T-helper 2 cell (primary cell): ENCODE measurements around the gene SLC25A28.
"Not testable (repeated sequence)": the region's sequence is repeated elsewhere in the genome, so short reads cannot be mapped to it uniquely, and the experiment has no call there.

ENCODE experiments used
- DNase-seq, 5 experiments: peaks; one replicate each; pipeline versions ENCODE4 v3.0.0 to v3.0.0-alpha.2; 2012 to 2022

The SLC25A28 gene

DNA sequence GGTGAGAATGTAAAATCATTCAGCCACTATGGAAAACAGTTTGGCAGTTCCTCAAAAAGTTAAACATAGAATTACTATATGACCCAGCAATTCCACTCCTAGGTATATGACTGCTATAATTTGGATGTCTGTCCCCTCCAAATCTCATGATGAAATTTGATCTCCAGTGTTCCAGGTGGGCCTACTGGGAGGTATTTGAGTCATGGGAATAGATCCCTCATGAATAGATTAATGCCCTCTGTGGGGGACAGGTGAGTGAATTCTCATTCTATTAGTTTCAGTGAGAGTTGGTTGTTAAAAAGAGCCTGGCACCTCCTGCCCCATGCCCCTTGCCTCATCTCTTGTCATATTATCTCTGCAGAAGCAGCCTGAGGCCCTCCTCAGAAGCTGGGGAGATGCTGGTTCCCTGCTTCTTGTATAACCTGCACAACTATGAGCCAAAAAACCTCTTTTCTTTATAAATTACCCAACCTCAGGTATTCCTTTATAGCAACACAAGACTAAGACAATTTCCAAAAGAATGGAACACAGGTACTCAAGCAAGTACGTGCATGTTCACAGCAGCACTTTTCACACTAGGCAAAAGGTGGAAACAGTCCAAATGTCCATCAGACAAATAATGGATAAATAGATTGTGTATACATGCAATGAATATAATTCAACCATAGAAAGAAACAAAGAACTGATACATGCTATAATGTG, 8.8 kb upstream of the SLC25A28 start:
- DNase-seq, result no peak

DNA sequence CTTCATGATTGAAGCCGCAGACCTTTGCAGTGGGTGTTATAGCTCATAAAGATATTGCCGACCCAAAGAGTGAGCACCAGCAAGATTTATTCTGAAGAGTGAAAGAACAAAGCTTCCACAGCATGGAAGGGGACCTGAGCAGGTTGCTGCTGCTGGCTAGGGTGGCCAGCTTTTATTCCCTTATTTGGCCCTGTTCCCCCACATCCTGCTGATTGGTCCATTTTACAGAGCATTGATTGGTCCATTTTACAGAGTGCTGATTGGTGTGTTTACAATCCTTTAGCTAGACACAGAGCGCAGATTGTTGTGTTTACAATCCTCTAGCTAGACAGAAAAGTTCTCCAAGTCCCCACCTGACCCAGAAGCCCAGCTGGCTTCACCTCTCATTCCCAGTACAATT, 4.9 kb upstream of the SLC25A28 start:
- DNase-seq, result not testable (repeated sequence)

DNA sequence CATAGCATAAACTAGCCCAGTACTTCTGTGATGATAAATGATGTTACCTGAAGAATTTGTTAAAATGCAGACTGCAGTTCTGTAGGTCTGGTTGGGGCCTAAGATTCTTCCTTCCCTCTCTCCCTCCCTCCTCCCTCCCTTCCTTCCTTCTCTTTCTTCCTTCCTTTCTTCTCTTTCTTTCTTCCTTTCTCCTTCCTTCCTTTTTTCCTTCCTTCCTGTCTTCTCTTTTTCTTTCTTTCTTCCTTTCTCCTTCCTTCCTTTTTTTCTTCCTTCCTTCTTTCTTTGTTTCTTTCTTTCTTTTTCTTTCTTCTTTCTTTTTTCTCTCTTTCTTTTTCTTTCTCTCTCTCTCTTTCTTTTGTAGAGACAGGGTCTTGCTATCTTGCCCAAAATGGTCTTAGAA, 3.7 kb upstream of the SLC25A28 start:
- DNase-seq, result no peak

GRCh38 chr10:99621454-99622251, 1.4 kb upstream of the SLC25A28 start:
- DNase-seq, result no peak

- peak; percentile 74 to 89 (median 78) for DNase-seq
These were observed 643 bp upstream of the SLC25A28 start for GRCh38 chr10:99620711-99621453.

DNA sequence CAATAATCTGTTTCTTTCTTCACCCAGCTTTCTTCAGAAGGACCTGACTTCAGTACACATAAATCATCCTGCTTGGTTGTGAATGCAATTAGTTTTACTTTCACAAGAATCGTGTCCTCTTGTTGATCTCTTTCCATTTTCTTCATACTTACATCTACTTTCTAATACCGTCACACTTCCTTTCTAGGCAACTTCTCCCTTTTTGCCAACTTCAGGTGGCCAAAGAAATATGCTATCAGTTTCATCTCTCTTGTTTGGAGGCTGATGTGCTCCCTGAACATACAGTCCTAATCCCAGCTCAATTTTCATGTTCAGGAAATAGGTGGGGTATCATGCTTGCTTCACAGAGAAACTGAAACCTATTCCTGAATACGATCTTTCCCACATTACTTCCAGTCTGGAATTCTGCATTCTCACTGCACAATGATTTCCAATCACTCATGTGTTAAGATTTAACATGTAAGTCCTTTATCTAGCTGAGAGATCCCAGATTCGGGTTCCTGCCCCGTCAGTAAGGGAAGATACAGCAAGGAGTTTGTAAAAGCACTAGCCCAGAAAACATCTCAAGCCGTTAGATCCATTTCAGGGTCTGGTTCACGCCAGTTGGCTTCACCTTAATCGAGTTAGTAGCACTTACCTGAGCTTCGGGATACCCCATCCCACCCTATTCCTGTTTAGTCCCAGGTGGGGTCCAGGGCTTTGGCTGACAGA, 994 bp downstream of the SLC25A28 start:
- peak in 1 of 5 experiments; percentile 53 for DNase-seq

GRCh38 chr10:99617696-99618095, 2.5 kb downstream of the SLC25A28 start:
- DNase-seq, result no peak

DNA sequence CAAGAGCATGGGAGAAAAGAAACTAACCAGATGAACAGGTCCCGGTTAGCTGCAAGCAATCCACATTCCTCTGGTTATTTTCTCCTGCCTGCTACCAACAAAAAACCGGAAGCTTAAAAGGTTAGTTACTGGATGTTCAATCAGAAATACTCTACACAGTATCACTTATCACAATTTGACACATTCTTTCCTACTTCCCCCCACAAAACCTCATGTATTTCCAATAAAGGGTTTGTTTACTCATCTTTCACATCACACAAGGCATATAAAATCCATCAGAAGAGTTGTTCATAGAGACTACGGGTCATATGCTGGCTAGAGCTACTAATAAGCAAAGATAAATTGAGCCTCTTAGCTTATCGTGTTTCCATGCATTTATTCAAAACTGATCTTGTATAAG, 4.8 kb downstream of the SLC25A28 start:
- peak in 1 of 5 experiments; percentile 24 for DNase-seq

GRCh38 chr10:99612167-99612831, 7.9 kb downstream of the SLC25A28 start:
- DNase-seq, result peak in 2 of 5 experiments; percentile 17 to 51

DNA sequence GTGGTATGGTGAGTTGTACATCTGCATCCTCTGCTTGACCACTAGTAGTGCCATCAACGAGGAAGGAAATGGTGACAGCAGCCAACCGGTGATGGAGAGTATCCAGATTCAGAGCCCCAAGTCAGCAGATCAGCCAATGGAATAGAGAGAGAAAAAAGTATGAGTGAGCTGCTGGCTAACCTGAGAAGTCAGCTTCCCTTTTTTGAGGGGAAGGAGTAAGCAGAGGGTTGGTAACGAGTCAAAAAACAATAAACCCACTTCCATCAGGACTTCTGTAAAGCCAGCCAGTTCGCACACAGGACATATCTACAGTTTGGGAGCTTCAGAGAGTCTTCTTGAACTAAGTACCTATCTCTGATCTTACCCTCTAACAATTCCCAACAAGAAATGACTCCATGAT, 8.9 kb downstream of the SLC25A28 start:
- DNase-seq, result no peak

- DNase-seq, result no peak
These were observed 10.0 kb downstream of the SLC25A28 start for GRCh38 chr10:99610221-99610620.

- DNase-seq, result no peak
These were observed 11.1 kb downstream of the SLC25A28 start for GRCh38 chr10:99609186-99609585.

- DNase-seq, result no peak
These were observed 14.9 kb downstream of the SLC25A28 start for GRCh38 chr10:99605351-99605750.

DNA sequence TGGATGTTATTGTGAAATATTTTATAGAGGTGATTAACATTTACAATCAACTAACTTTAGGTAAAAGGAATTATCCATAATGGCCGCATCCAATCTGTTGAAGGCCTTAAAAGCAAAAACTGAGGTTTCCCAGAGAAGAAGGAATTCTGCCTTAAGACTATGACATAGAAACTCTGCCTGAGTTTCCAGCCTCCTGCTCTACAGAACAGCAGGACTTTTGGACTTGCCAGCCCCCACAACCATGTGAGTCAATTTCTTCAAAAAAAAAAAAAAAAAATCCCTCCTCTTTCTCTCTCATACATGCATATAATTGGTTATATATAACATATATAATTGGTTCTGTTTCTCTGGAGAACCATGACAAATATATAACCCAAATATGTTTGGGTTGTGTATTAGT, 15.4 kb downstream of the SLC25A28 start:
- DNase-seq, result no peak

DNA sequence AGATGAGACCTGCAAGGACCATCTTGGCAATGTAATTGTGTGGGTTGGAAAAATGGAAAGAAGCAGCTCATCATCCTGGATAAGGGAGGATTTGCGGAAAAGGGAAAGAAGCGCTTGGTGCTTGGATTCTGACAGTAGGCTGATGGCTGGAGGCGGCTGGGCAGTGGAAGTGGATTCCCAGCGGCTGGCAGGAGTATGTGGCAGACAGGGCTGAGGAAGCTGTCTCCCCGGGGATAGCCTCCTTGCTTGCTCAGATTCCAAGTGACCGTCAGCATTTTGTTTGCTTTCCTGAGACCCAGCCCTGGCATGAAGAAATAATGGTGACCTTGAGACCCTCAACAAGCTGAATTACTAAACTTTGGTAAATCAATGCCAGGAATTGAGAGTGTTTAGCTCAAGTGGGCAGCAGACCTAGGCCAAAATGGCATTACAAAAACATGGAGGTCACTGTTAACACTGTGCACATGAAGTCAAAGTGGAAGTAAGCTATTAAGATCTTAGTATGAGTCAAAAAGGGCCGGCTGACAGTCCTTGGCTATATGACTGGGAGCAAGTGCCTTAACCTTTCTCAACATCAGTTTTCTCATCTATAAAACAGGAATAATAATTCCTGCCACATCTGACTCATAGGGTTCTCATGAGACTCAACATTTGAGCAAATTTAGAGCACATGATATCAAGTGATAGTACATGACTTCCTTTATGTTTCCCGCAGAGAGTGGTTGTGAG, 21.3 kb downstream of the SLC25A28 start:
- no peak for DNase-seq

DNA sequence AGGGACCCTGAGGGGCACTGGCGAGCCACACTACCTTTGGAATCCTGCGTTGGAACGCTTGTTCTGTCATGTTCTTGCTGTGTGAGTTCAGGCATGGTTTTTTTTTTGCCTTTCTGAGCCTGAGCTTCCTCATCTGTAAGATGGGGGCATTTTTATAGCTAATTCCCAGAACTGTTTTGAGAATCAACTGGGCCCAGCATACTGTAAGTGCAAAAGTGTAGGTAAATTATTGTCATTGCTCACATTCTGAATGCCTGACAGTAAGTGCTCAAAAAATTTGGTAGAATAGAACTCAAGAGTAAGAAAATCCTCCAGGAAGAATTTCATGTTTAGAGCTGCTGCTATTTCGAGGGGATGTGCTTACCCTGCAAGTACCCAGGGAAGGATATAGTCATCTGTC, 22.2 kb downstream of the SLC25A28 start:
- DNase-seq, result no peak

GRCh38 chr10:99596708-99597107, 23.5 kb downstream of the SLC25A28 start:
- not testable (repeated sequence) for DNase-seq

- no peak for DNase-seq
These were observed 24.3 kb downstream of the SLC25A28 start for GRCh38 chr10:99595770-99596465.

DNA sequence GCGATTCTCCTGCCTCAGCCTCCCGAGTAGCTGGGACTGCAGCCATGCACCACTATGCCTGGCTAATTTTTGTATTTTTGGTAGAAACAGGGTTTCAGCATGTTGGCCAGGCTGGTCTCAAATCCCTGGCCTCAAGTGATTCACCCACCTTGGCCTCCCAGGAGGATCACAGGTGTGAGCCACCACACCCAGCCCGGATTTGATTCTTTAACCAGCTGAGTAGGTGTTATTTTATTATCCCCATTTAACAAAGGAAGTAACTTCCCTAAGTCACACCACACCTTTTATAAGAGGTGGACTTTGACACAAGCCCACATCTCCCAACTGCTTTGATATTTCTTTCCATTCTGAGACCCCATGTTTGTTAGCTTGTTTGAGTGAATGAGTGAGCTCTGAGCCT, 25.0 kb downstream of the SLC25A28 start:
- no peak for DNase-seq

- no peak for DNase-seq
These were observed 26.9 kb downstream of the SLC25A28 start for GRCh38 chr10:99593312-99593711.

DNA sequence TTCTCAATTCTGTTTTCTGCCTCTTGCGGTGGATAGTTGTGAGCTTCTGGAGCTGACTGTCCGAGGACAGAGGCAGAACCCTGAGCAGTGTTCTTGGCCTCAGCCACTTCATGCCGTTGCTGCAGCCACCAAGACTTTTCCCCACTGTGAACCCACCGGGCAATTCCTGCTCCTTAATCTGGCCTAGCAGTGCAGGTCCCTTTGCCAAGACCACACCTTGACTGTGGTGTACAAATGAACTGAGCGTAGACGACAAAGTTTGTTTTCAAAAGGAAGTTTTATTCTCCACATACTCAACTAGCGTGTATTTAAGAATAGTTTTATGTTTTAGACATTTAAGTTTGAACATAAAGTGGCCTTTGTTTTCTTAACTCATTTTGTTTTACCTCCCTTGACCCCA, 29.4 kb downstream of the SLC25A28 start:
- no peak for DNase-seq
